ENCODE measurements around the gene EEIG2.
A peak's percentile ranks its signal among the peaks of the same experiment; 100 is the strongest.
"Not testable (repeated sequence)": the region's sequence is repeated elsewhere in the genome, so short reads cannot be mapped to it uniquely, and the experiment has no call there.

Gene EEIG2

DNA sequence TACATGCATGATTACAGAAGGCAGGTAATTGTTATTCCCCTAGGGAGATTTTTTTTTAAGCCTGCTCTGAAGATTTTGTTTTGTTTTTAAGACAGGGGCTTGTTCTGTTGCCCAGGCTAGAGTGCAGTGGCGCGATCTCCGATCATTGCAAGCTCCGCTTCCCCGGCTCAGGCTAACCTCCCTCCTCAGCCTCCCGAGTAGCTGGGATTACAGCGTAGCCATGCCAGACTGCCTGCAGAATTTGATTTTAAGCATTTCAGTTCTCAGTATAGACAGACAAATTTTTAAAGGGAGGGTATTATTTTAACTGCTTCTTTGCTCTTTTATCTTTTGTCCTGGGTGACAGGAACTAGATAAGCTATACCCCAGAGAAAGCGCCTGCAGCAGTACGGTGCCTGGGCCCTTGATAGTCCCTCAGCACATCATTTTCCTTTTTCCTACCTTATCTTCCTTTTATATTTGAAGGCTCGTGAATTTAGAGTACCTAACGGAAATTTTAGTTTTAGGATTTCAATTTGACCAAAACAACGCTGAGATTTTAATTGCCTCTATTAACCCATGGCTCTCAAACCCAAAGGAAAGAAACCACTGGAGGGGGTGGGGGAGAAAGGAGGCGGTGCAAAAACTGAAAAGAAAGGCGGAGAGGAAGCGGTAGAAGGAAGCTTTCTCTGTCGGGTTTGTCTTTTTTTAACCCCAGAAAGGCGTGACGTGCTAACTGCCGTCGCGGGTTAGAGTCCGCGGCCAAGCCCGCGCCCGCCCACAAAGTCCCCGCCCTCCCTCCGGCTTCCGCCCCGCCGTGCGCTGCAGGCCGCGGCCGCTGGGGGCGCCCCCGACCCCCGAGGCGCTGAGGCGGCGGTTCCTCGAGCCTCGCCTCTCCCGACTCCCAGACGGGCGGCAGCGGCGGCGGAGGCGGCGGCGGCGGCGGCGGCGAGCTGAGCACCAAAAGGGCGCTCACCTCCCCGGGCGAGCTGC lies at the start of gene EEIG2:
EEIG2 (plus strand) TSS at position 886 of the 972 bp plus-strand sequence. CDS start 329 bp downstream, outside the sequence.
- H3K4me1 ChIP-seq (ENCODE audit: insufficient read depth, poor library complexity, severe bottlenecking) = peaks cover 4% of the 10 kb centered on the region
- no peaks in the 10 kb centered on the region for H3K27me3 ChIP-seq (ENCODE audit: insufficient read depth, poor library complexity, severe bottlenecking)
- no peaks in the 10 kb centered on the region for H3K9me3 ChIP-seq (ENCODE audit: severe bottlenecking)
- H3K27ac ChIP-seq (ENCODE audit: poor library complexity, severe bottlenecking) = no peak within 1 kb of the TSS
- H3K4me3 ChIP-seq (ENCODE audit: severe bottlenecking) = peak within 1 kb of the TSS; percentile 51
- DNase-seq (ENCODE audit: low spot score) = peak; percentile 58
- TF ChIP-seq, protein P1, sequence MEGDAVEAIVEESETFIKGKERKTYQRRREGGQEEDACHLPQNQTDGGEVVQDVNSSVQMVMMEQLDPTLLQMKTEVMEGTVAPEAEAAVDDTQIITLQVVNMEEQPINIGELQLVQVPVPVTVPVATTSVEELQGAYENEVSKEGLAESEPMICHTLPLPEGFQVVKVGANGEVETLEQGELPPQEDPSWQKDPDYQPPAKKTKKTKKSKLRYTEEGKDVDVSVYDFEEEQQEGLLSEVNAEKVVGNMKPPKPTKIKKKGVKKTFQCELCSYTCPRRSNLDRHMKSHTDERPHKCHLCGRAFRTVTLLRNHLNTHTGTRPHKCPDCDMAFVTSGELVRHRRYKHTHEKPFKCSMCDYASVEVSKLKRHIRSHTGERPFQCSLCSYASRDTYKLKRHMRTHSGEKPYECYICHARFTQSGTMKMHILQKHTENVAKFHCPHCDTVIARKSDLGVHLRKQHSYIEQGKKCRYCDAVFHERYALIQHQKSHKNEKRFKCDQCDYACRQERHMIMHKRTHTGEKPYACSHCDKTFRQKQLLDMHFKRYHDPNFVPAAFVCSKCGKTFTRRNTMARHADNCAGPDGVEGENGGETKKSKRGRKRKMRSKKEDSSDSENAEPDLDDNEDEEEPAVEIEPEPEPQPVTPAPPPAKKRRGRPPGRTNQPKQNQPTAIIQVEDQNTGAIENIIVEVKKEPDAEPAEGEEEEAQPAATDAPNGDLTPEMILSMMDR (IDR thresholded peaks at IDR 0.05; ENCODE audit: poor library complexity, severe bottlenecking) = peak; percentile 95
- ATAC-seq (ENCODE audit: low read depth) = peak; percentile 81
- H3K36me3 ChIP-seq (ENCODE audit: low read depth) = no peaks in the 10 kb centered on the region

DNA sequence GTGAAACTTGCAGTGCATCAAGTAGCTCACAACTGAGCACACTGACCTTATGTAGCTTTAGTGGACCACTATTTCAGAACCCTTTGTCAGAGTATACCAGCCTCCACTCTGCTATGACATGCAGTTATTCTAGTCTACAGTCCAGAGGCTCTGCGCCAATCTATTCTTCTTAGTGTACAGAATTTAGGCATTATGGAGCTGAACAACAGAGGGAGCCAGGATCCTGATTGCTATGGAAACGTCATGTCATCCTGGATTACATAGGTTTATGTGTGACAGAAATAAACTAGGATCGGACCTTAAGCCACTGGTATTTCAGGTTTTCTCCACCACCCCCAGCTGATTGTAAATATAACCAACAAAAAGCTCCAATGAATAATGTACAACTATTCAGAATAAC lies 48.1 kb upstream of the EEIG2 start:
- H3K4me3 ChIP-seq (ENCODE audit: severe bottlenecking) = no peak overlapping the region
- TF ChIP-seq, protein P1 (IDR thresholded peaks at IDR 0.05; ENCODE audit: poor library complexity, severe bottlenecking) = no peak
- no peak overlapping the region for H3K27ac ChIP-seq (ENCODE audit: poor library complexity, severe bottlenecking)
- no peak for DNase-seq (ENCODE audit: low spot score)
- ATAC-seq (ENCODE audit: low read depth) = no peak
- peaks cover 3% of the 10 kb centered on the region for H3K27me3 ChIP-seq (ENCODE audit: insufficient read depth, poor library complexity, severe bottlenecking)
- no peaks in the 10 kb centered on the region for H3K36me3 ChIP-seq (ENCODE audit: low read depth)
- H3K9me3 ChIP-seq (ENCODE audit: severe bottlenecking) = no peaks in the 10 kb centered on the region
- H3K4me1 ChIP-seq (ENCODE audit: insufficient read depth, poor library complexity, severe bottlenecking) = no peaks in the 10 kb centered on the region

DNA sequence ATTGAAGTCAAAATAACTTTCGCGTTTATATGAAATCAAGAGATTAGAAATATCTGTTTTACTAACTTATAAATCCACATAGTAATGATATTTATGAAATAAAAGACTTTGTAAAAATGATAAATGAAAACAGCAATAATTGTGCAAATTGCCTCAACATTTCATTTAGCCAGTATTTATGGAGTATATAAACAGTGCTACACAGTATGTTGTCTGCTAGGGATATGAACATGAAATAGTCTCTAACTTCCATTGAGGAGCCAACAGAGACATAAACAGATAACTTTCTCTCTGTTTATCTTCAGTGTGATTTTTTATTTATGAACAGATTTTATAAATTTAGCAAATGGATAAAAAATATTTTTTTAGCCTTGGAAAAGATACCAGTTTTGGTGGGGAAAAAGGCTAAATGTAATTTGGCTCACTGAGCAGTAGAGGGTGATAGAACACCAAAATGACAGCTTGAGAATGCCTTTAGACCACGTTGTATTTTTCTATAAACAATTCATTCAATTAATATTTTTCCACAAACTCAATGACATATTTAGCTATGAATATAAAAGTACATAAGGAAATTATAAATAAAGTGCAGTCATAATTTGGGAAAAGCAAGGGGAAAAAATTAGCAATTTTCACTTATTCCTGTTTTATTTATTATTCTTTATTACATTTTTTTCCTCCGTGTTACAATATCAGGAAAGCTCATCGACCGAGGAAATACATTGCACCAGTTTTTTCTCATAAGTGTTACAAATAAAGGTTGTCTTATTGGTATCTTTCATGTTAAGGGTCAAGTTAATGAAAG lies 47.5 kb upstream of the EEIG2 start:
- Histone ChIP-seq H3K36me3 (ENCODE audit: low read depth) (no peaks in the 10 kb centered on the region), H3K4me1 (ENCODE audit: insufficient read depth, poor library complexity, severe bottlenecking) (no peaks in the 10 kb centered on the region), H3K27ac (ENCODE audit: poor library complexity, severe bottlenecking) (no peak overlapping the region), H3K9me3 (ENCODE audit: severe bottlenecking) (no peaks in the 10 kb centered on the region), H3K27me3 (ENCODE audit: insufficient read depth, poor library complexity, severe bottlenecking) (peaks cover 7% of the 10 kb centered on the region), H3K4me3 (ENCODE audit: severe bottlenecking) (no peak overlapping the region)
- ATAC-seq (ENCODE audit: low read depth) (peak; percentile 46; the same call in 1 of the 3 replicates), DNase-seq (ENCODE audit: low spot score) (no peak)
- TF ChIP-seq, protein P1 (IDR thresholded peaks at IDR 0.05; ENCODE audit: poor library complexity, severe bottlenecking) = peak; percentile 90

DNA sequence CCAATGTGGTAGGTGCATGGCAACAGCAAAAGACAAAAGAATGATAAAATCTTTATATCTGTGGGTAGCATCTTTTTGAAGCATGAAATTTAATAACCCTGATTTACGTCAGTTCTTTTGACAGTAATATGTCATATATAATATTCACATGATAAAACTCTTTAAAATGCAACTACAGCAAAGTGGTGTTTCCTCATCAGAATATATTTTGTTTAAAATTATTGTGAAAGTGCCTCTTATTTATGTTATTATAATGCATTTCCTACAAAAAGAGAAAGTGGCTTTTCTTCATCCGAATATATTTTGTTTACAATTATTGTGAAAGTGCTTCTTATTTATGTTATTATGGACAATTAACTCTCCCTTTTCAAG lies 46.9 kb upstream of the EEIG2 start:
- Histone ChIP-seq H3K27ac (ENCODE audit: poor library complexity, severe bottlenecking) (no peak overlapping the region), H3K9me3 (ENCODE audit: severe bottlenecking) (no peaks in the 10 kb centered on the region), H3K4me1 (ENCODE audit: insufficient read depth, poor library complexity, severe bottlenecking) (no peaks in the 10 kb centered on the region), H3K4me3 (ENCODE audit: severe bottlenecking) (no peak overlapping the region), H3K27me3 (ENCODE audit: insufficient read depth, poor library complexity, severe bottlenecking) (peaks cover 7% of the 10 kb centered on the region), H3K36me3 (ENCODE audit: low read depth) (no peaks in the 10 kb centered on the region)
- DNase-seq (ENCODE audit: low spot score) (no peak), ATAC-seq (ENCODE audit: low read depth) (no peak)
- TF ChIP-seq, protein P1 (IDR thresholded peaks at IDR 0.05; ENCODE audit: poor library complexity, severe bottlenecking) = no peak

DNA sequence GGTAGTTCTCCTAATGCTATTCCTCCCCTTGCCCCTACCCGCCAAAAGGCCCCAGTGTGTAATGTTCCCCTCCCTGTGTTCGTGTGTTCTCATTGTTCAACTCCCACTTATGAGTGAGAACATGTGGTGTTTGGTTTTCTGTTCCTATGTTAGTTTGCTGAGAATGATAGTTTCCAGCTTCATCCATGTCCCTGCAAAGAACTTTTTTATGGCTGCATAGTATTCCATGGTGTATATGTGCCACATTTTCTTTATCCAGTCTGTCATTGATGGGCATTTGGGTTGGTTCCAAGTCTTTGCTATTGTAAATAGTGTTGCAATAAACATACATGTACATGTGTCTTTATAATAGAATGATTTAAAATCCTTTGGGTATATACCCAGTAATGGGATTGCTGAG lies 46.0 kb upstream of the EEIG2 start:
- H3K4me1 ChIP-seq (ENCODE audit: insufficient read depth, poor library complexity, severe bottlenecking); ATAC-seq (ENCODE audit: low read depth); H3K36me3 ChIP-seq (ENCODE audit: low read depth); H3K27ac ChIP-seq (ENCODE audit: poor library complexity, severe bottlenecking); H3K9me3 ChIP-seq (ENCODE audit: severe bottlenecking); DNase-seq (ENCODE audit: low spot score); H3K4me3 ChIP-seq (ENCODE audit: severe bottlenecking): not testable (repeated sequence)
- H3K27me3 ChIP-seq (ENCODE audit: insufficient read depth, poor library complexity, severe bottlenecking) = peaks cover 14% of the 10 kb centered on the region

DNA sequence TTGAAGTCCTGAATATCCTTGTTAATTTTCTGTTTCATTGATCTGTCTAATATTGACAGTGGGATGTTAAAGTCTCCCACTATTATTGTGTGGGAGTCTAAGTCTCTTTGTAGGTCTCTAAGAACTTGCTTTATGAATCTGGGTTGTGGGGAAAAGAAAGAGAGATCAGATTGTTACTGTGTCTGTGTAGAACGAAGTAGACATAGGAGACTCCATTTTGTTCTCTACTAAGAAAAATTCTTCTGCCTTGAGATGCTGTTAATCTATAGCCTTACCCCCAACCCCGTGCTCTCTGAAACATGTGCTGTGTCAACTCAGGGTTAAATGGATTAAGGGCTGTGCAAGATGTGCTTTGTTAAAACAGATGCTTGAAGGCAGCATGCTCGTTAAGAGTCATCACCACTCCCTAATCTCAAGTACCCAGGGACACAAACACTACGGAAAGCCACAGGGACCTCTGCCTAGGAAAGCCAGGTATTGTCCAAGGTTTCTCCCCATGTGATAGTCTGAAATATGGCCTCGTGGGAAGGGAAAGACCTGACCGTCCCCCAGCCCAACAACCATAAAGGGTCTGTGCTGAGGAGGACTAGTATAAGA lies 42.5 kb upstream of the EEIG2 start:
- ATAC-seq (ENCODE audit: low read depth) = not testable (repeated sequence)
- peaks cover 28% of the 10 kb centered on the region for H3K27me3 ChIP-seq (ENCODE audit: insufficient read depth, poor library complexity, severe bottlenecking)

More for the DNA sequence above, 42.5 kb upstream of the EEIG2 start:
- H3K9me3 ChIP-seq (ENCODE audit: severe bottlenecking); H3K36me3 ChIP-seq (ENCODE audit: low read depth); H3K4me3 ChIP-seq (ENCODE audit: severe bottlenecking); H3K27ac ChIP-seq (ENCODE audit: poor library complexity, severe bottlenecking); DNase-seq (ENCODE audit: low spot score); H3K4me1 ChIP-seq (ENCODE audit: insufficient read depth, poor library complexity, severe bottlenecking): not testable (repeated sequence)

All from RWPE2 (cell line).